ENCODE data around the gene EFNA5. TPM values are rescaled to one million over a fixed set of nuclear protein-coding genes. Genes with fewer than 3 reads are reported as not detected.

Gene EFNA5
- total RNA-seq, 4 donors from 2014 or later, result 2.8 to 5.7 (median 3.7) TPM

DNA sequence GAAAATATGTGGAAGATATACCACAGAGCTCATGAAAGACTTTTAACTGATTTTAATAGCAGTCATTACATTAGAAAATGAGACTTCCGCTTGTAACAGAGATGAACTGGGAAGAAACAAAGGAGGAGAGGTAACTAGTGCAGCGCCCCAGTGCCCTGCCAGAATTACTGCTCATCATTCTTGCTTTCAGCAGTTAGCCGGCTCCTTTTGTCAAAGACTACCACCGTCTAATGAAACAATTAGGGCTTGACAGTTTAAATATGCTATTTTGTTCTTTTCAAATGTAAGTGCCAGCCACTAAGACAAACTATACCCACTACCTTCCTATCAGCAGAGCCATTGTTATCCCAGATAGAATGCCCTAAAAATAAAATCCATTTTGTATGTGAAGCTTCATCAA, 328.4 kb downstream of the EFNA5 start:
- no peak for TF ChIP-seq POLR2A (IDR thresholded peaks at IDR 0.05; ENCODE audit: low read depth)
- H3K4me1 ChIP-seq, result no peaks in the 10 kb centered on the region
- DNase-seq (ENCODE audit: extremely low spot score), result no peak
- peaks cover 0 to 20% (median 5%) of the 10 kb centered on the region in 4 donors for H3K9me3 ChIP-seq
- WGBS, result 94% methylated on average over 4 of the region's 4 CpGs
- H3K4me3 ChIP-seq, result no peak overlapping the region
- no peaks in the 10 kb centered on the region for H3K36me3 ChIP-seq
- no peaks in the 10 kb centered on the region for H3K27me3 ChIP-seq
- no peak overlapping the region for H3K27ac ChIP-seq (replicated peaks in 1 of 4)
- intact Hi-C loops (cut with DNase I), result no loop called here

DNA sequence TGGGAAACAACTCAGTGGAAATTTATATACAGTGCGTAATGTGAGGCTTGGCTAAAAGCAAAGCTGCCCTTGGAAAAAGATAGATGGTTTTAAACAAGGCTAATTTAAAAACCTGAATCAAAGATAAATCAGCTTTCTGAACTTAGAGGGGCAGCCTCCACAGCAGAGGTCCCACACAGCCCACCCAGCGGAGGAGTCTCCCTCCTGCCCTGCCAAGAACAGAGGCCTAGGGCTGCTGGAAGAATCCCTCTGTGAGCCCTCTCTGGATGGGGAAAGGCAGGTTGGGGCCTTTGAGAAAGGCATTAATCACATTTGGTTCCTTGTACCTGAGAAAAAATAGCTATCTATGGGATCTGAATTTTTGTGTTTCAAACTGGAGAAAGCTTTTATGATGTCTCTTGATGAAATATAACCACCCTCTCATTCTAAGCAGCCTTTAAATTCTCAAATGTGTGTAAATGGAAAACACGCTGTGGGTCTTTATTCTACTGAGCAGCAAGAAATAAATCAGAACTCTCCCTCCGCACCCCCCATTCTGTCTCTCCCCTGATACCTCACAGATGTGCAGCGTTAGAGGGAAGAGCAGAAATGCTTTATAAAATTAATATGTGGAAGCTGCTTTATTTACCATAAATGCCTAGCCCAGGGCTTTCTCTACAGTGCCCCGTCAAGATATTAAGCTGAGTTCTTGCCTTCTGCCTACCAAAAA, 329.2 kb downstream of the EFNA5 start:
- WGBS, result 87% methylated on average over 6 of the region's 6 CpGs
- H3K27ac ChIP-seq (replicated peaks in 1 of 4), result no peak overlapping the region
- H3K36me3 ChIP-seq, result no peaks in the 10 kb centered on the region
- H3K4me3 ChIP-seq, result no peak overlapping the region
- intact Hi-C loops (cut with DNase I), result no loop called here
- no peaks in the 10 kb centered on the region for H3K27me3 ChIP-seq
- H3K4me1 ChIP-seq, result no peaks in the 10 kb centered on the region
- TF ChIP-seq, protein P1, sequence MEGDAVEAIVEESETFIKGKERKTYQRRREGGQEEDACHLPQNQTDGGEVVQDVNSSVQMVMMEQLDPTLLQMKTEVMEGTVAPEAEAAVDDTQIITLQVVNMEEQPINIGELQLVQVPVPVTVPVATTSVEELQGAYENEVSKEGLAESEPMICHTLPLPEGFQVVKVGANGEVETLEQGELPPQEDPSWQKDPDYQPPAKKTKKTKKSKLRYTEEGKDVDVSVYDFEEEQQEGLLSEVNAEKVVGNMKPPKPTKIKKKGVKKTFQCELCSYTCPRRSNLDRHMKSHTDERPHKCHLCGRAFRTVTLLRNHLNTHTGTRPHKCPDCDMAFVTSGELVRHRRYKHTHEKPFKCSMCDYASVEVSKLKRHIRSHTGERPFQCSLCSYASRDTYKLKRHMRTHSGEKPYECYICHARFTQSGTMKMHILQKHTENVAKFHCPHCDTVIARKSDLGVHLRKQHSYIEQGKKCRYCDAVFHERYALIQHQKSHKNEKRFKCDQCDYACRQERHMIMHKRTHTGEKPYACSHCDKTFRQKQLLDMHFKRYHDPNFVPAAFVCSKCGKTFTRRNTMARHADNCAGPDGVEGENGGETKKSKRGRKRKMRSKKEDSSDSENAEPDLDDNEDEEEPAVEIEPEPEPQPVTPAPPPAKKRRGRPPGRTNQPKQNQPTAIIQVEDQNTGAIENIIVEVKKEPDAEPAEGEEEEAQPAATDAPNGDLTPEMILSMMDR (IDR thresholded peaks at IDR 0.05), result no peak
- no peak for TF ChIP-seq POLR2A (IDR thresholded peaks at IDR 0.05; ENCODE audit: low read depth)
- TF ChIP-seq POLR2AphosphoS5 (IDR thresholded peaks at IDR 0.05), result no peak
- TF ChIP-seq EP300 (IDR thresholded peaks at IDR 0.05), result no peak
- H3K9me3 ChIP-seq, result peaks cover 0 to 17% (median 5%) of the 10 kb centered on the region in 4 donors
- DNase-seq (ENCODE audit: extremely low spot score), result no peak

DNA sequence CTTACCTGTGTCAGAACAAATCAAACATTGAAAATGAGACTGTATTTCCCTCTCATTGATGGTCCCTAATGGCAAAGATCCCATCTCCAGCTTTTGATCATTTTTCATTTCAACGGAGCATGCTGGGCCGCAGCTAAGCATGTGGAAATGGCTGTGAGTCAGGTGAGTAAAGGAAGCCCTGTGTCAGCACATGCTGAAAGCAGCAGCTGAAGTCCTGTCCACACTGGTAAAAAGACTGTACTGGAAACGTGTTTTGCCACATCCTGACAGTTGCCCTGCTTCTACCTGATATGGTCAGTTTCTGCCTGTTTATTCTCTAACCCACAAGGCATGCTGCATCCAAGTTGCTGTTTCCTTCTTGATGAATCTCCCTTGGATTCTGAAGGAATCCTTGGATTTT, 330.1 kb downstream of the EFNA5 start:
- no peaks in the 10 kb centered on the region for H3K4me1 ChIP-seq
- H3K9me3 ChIP-seq, result peaks cover 0 to 11% (median 5%) of the 10 kb centered on the region in 4 donors
- no peaks in the 10 kb centered on the region for H3K27me3 ChIP-seq
- WGBS, result 83% methylated on average over 3 of the region's 3 CpGs
- intact Hi-C loops (cut with DNase I), result no loop called here
- H3K4me3 ChIP-seq, result no peak overlapping the region
- DNase-seq (ENCODE audit: extremely low spot score), result no peak
- H3K36me3 ChIP-seq, result no peaks in the 10 kb centered on the region
- no peak overlapping the region for H3K27ac ChIP-seq (replicated peaks in 1 of 4)
- TF ChIP-seq POLR2AphosphoS5 (IDR thresholded peaks at IDR 0.05) (no peak), EP300 (IDR thresholded peaks at IDR 0.05) (no peak), POLR2A (IDR thresholded peaks at IDR 0.05; ENCODE audit: low read depth) (no peak)
- TF ChIP-seq, protein P1 (IDR thresholded peaks at IDR 0.05), result no peak

DNA sequence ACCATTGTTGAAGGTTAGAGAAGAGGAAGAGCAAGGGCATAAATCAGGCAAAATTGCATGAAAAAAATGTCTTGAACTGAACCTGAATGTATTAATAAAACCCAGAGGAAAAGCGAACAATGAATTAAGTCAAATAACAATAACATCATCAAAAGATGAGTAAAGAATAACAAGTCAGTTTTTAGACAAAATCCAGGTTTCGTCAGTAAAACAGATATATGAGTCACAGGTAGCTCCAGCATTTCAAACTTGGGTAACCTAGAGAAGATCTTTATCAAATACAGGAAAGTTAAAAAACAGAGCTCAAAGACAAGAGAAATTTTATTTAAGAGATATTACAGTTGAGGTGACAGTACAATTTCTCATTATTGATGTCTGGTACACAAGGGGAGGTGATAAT, 332.4 kb downstream of the EFNA5 start:
- 93% methylated on average over 2 of the region's 2 CpGs for WGBS
- Histone ChIP-seq H3K9me3 (no peaks in the 10 kb centered on the region), H3K36me3 (no peaks in the 10 kb centered on the region), H3K27ac (replicated peaks in 1 of 4) (no peak overlapping the region), H3K27me3 (no peaks in the 10 kb centered on the region), H3K4me1 (no peaks in the 10 kb centered on the region), H3K4me3 (no peak overlapping the region)
- TF ChIP-seq, protein P1 (IDR thresholded peaks at IDR 0.05), result no peak
- TF ChIP-seq EP300 (IDR thresholded peaks at IDR 0.05), result no peak
- TF ChIP-seq POLR2A (IDR thresholded peaks at IDR 0.05; ENCODE audit: low read depth), result no peak
- TF ChIP-seq POLR2AphosphoS5 (IDR thresholded peaks at IDR 0.05), result no peak
- no peak for DNase-seq (ENCODE audit: extremely low spot score)
- intact Hi-C loops (cut with DNase I), result no loop called here

DNA sequence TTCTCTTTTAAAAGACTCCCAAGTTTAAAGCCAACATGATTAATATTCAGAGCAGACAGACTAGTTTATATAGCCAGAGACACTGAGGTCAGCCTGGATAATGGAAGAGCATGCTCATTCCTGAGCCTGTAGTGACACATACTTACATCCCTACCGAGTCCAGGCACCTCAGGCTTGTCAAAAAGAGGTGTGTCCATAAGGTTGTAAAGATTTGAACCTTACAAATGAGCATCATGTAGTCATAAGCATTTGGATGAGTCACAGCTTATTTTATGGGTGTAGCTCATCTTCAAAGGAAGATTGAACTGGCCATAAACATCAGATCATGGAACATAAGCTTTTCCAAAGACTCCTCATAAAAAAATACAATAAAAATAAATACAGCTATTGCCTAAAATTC, 333.5 kb downstream of the EFNA5 start:
- no peaks in the 10 kb centered on the region for H3K4me1 ChIP-seq
- intact Hi-C loops (cut with DNase I), result no loop called here
- no peaks in the 10 kb centered on the region for H3K27me3 ChIP-seq
- H3K36me3 ChIP-seq, result no peaks in the 10 kb centered on the region
- no peak overlapping the region for H3K4me3 ChIP-seq
- WGBS, result 56% methylated on average over 1 of the region's 1 CpG
- no peak for DNase-seq (ENCODE audit: extremely low spot score)
- H3K9me3 ChIP-seq, result no peaks in the 10 kb centered on the region
- H3K27ac ChIP-seq (replicated peaks in 1 of 4), result no peak overlapping the region
- TF ChIP-seq, protein P1 (IDR thresholded peaks at IDR 0.05), result no peak
- TF ChIP-seq EP300 (IDR thresholded peaks at IDR 0.05) (no peak), POLR2AphosphoS5 (IDR thresholded peaks at IDR 0.05) (no peak), POLR2A (IDR thresholded peaks at IDR 0.05; ENCODE audit: low read depth) (no peak)
